GM23338 (cell line): Measurements from ENCODE around the gene HLA-C. TPM values are rescaled to one million over a fixed set of nuclear protein-coding genes. Genes with fewer than 3 reads are reported as not detected.

Experiments used
- EZH2 ChIP-seq: fragments of 200-600 bp; sonication (generic); IDR thresholded peaks from one replicate; pipeline ENCODE4 v1.8.0; 2017; ENCODE audit warnings: antibody characterized with exemption, mild to moderate bottlenecking, low read depth; ENCODE audit not compliant: unreplicated experiment
- POLR2AphosphoS5 ChIP-seq: IDR thresholded peaks from 2 replicates; pipeline ENCODE4 v1.6.1; 2016; ENCODE audit warnings: antibody characterized with exemption, low read depth
- ZNF462 ChIP-seq: fragments of 250-450 bp; sonication (Bioruptor Pico); IDR thresholded peaks from 2 replicates; pipeline ENCODE4 v1.5.0; 2020; ENCODE audit warnings: mild to moderate bottlenecking, moderate library complexity
- polyA plus RNA-seq: library from polyadenylated mRNA; unstranded; fragments of >200 nt; fragmentation: Nextera tagmentation; extraction: Ambion mirVana; gene quantifications from 2 replicates; pipeline ENCODE4 v1.2.1, GENCODE V29; 2016
- small RNA-seq: library from RNA; depleted of rRNA; stranded (forward); fragments of <200 nt; gene quantifications from one replicate; pipeline ENCODE3, GENCODE V24; 2014; ENCODE audit warnings: low replicate concordance
- total RNA-seq: library from RNA; depleted of rRNA; stranded (reverse); fragments of >200 nt; shearing (Covaris generic); gene quantifications from 2 replicates; pipeline ENCODE4 v1.2.3, GENCODE V29; 2014; rRNA removed
- TF ChIP-seq, protein P1 (sequence below), 2 experiments: fragments of 200-600 bp in 1 of 2; sonication (generic) in 1 of 2; conservative IDR thresholded peaks; 2 replicates each; pipeline versions ENCODE4 v1.5.1 to v1.6.1; 2016 to 2017; ENCODE audit warnings: antibody characterized with exemption in 2 of 2, low read depth in 2 of 2, mild to moderate bottlenecking in 2 of 2, moderate library complexity in 1 of 2

Gene HLA-C
- total and polyA plus RNA-seq, 2 experiments from 2014 or later = 73.1 to 116 TPM

DNA sequence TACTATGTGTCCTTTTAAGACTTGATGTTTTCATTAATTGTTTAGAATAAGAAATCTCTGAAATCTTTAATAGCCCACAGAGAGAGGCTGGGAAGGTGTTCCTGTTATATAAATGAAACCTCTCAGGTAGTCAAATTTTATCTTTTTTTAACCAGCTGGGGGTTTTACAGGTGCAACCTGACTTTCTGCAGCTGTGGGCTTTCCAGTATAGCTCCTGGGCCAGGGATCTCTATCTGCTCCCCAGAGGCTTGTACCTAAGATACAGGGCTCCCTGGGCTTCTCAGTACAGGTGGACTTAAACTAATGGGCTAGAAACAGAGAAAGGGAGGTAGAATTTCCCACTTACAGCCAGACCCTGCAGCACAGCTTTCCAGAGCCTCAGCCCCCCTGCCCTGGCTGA, 49.4 kb downstream of the HLA-C start (continued):
- TF ChIP-seq, protein P1, sequence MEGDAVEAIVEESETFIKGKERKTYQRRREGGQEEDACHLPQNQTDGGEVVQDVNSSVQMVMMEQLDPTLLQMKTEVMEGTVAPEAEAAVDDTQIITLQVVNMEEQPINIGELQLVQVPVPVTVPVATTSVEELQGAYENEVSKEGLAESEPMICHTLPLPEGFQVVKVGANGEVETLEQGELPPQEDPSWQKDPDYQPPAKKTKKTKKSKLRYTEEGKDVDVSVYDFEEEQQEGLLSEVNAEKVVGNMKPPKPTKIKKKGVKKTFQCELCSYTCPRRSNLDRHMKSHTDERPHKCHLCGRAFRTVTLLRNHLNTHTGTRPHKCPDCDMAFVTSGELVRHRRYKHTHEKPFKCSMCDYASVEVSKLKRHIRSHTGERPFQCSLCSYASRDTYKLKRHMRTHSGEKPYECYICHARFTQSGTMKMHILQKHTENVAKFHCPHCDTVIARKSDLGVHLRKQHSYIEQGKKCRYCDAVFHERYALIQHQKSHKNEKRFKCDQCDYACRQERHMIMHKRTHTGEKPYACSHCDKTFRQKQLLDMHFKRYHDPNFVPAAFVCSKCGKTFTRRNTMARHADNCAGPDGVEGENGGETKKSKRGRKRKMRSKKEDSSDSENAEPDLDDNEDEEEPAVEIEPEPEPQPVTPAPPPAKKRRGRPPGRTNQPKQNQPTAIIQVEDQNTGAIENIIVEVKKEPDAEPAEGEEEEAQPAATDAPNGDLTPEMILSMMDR (conservative IDR thresholded peaks at IDR 0.05; ENCODE audit: low read depth in 2 of 2) = no peak
- no peak for TF ChIP-seq EZH2
- TF ChIP-seq POLR2AphosphoS5 = no peak
- TF ChIP-seq ZNF462 (CRISPR knock-in tag) = no peak

Small RNA genes within 50 kb of the gene (small RNA-seq; reads per million reads assigned to genes)
- gene AL662844.1 = not detected

Other genes starting within 250 kb of the HLA-C start
- not detected in 2 replicates for gene C6orf15, start 159.5 kb downstream of the HLA-C start, total RNA-seq
- not detected in 2 replicates for gene C6orf15, start 159.5 kb downstream of the HLA-C start, polyA plus RNA-seq
- 0.16 TPM in 1 of 2 replicates, not detected in the other for gene PSORS1C1, start 157.3 kb downstream of the HLA-C start, total RNA-seq
- not detected in 2 replicates for gene PSORS1C1, start 157.3 kb downstream of the HLA-C start, polyA plus RNA-seq
- 0.07 TPM in 1 of 2 replicates, not detected in the other for gene CDSN, start 151.6 kb downstream of the HLA-C start, total RNA-seq
- not detected in 2 replicates for gene CDSN, start 151.6 kb downstream of the HLA-C start, polyA plus RNA-seq
- gene PSORS1C2, start 133.0 kb downstream of the HLA-C start, total RNA-seq = not detected in 2 replicates
- gene PSORS1C2, start 133.0 kb downstream of the HLA-C start, polyA plus RNA-seq = 0.47 and 1.3 TPM in 2 replicates
- 37.0 and 46.7 TPM in 2 replicates for gene CCHCR1, start 114.3 kb downstream of the HLA-C start, total RNA-seq
- 19.8 and 21.3 TPM in 2 replicates for gene CCHCR1, start 114.3 kb downstream of the HLA-C start, polyA plus RNA-seq
- 11.1 and 11.2 TPM in 2 replicates for gene TCF19, start 113.5 kb downstream of the HLA-C start, total RNA-seq
- 7.1 and 8.3 TPM in 2 replicates for gene TCF19, start 113.5 kb downstream of the HLA-C start, polyA plus RNA-seq
- gene POU5F1, start 101.4 kb downstream of the HLA-C start, total RNA-seq = 3,419 and 3,629 TPM in 2 replicates
- 1,839 and 1,914 TPM in 2 replicates for gene POU5F1, start 101.4 kb downstream of the HLA-C start, polyA plus RNA-seq
- gene HLA-B, start 85.1 kb upstream of the HLA-C start, total RNA-seq = 36.1 and 44.3 TPM in 2 replicates
- gene HLA-B, start 85.1 kb upstream of the HLA-C start, polyA plus RNA-seq = 86.0 and 102 TPM in 2 replicates
- 18.2 and 22.7 TPM in 2 replicates for gene MICA, start 131.5 kb upstream of the HLA-C start, total RNA-seq
- 12.7 and 13.4 TPM in 2 replicates for gene MICA, start 131.5 kb upstream of the HLA-C start, polyA plus RNA-seq
- gene MICB, start 226.1 kb upstream of the HLA-C start, total RNA-seq = 20.8 and 23.8 TPM in 2 replicates
- gene MICB, start 226.1 kb upstream of the HLA-C start, polyA plus RNA-seq = 8.8 and 9.2 TPM in 2 replicates